Measurements from ENCODE around the gene PLPP3. TPM values are rescaled to one million over a fixed set of nuclear protein-coding genes. Genes with fewer than 3 reads are reported as not detected.

PLPP3 gene
- total RNA-seq, 4 donors from 2014 or later, result 16.5 to 116 (median 33.5) TPM

- WGBS, 2 donors, result 72 to 82% methylated on average over 9 to 13 of the region's 13 CpGs
- TF ChIP-seq POLR2A (IDR thresholded peaks at IDR 0.05) (no peak), CTCF (IDR thresholded peaks at IDR 0.05) (no peak)
- peaks cover 0 to 82% (median 4%) of the 10 kb centered on the region in 3 donors for H3K36me3 ChIP-seq
- H3K27ac ChIP-seq, result no peak overlapping the region
- intact Hi-C loops (cut with DNase I), result no loop called here
- DNase-seq, result no peak
- H3K4me1 ChIP-seq, result peaks cover 33 to 78% (median 34%) of the 10 kb centered on the region in 3 donors
- H3K27me3 ChIP-seq, result no peaks in the 10 kb centered on the region
- H3K9me3 ChIP-seq, result no peaks in the 10 kb centered on the region
- H3K4me3 ChIP-seq, result no peak overlapping the region
Observed at GRCh38 chr1:56509713-56510641, 69.4 kb downstream of the PLPP3 start.

DNA sequence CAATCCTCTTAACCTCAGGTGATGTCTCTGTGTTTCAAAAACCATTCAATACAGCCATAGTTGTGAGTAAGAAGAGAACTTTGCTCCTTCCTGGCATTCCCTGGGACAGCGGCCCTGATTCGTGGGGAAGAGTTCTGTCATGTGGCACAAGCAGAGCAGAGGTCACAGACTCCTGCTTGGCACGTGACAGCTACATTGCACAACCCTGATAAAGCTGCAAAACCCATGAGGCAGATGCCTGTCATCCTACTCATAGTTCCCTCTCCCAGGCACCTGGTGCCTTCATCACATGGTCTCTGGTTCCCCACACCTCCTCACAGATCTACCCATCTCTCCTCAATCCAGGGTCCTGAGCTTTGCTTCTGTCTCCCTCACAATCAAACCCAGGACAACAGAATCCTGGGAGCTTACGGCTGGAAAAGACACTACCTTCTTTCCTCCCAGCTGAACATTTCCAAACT is 70.8 kb downstream of the PLPP3 start:
- Histone ChIP-seq H3K4me3 (no peak overlapping the region), H3K9me3 (no peaks in the 10 kb centered on the region), H3K27me3 (no peaks in the 10 kb centered on the region), H3K36me3 (peaks cover 0 to 89% (median 4%) of the 10 kb centered on the region in 3 donors), H3K4me1 (peaks cover 33 to 74% (median 34%) of the 10 kb centered on the region in 3 donors), H3K27ac (peak overlapping the region in 1 of 4 donors; percentile 51)
- intact Hi-C loops (cut with DNase I), result no loop called here
- TF ChIP-seq POLR2A (IDR thresholded peaks at IDR 0.05) (no peak), CTCF (IDR thresholded peaks at IDR 0.05) (no peak)
- DNase-seq, result no peak
- WGBS, 2 donors, result 42 to 100% methylated on average over 1 to 4 of the region's 4 CpGs

- Histone ChIP-seq H3K27me3 (no peaks in the 10 kb centered on the region), H3K36me3 (peaks cover 0 to 89% (median 4%) of the 10 kb centered on the region in 3 donors), H3K27ac (peak overlapping the region in 3 of 4 donors; percentile 51 to 62 (median 58)), H3K4me3 (no peak overlapping the region), H3K4me1 (peaks cover 33 to 75% (median 34%) of the 10 kb centered on the region in 3 donors), H3K9me3 (no peaks in the 10 kb centered on the region)
- DNase-seq, result no peak
- WGBS, 2 donors, result 85 to 100% methylated on average over 1 to 3 of the region's 3 CpGs
- intact Hi-C loops (cut with DNase I), result no loop called here
- TF ChIP-seq CTCF (IDR thresholded peaks at IDR 0.05) (no peak), POLR2A (IDR thresholded peaks at IDR 0.05) (no peak)
Observed at GRCh38 chr1:56507925-56508522, 71.3 kb downstream of the PLPP3 start.

DNA sequence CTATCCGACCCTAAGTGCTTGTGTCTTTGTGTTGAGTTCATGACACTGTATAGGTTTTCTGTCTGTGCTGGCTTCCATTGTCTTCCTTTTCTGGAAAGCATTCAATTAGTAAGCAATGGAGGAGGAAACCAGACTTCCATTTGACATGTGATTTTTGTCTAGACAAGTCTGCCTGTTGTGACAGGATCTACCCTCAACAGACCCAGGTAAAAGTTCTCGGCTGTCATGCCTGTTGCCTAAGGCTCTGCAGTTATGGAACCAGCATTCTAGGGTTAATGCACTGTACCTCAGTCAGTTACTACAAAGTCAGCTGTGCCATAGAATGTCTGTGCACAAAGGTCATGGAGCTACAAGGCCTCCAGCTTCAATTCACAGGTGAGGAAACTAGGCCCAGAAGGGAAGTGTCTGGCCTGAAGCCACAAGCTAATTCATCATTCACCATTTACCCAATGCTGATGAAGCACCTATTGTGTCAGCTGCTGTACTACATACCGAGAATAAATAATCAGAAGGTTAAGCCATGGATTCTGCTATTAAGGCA is 72.3 kb downstream of the PLPP3 start:
- peak overlapping the region in 3 of 4 donors; percentile 58 to 63 (median 62) for H3K27ac ChIP-seq
- 32 to 43% methylated on average over 2 to 3 of the region's 3 CpGs for WGBS, 2 donors
- peaks cover 0 to 86% (median 4%) of the 10 kb centered on the region in 3 donors for H3K36me3 ChIP-seq
- H3K9me3 ChIP-seq, result no peaks in the 10 kb centered on the region
- H3K4me1 ChIP-seq, result peaks cover 33 to 73% (median 34%) of the 10 kb centered on the region in 3 donors
- no peak for DNase-seq
- H3K27me3 ChIP-seq, result no peaks in the 10 kb centered on the region
- intact Hi-C loops (cut with DNase I), result no loop called here
- H3K4me3 ChIP-seq, result no peak overlapping the region
- TF ChIP-seq CTCF (IDR thresholded peaks at IDR 0.05) (no peak), POLR2A (IDR thresholded peaks at IDR 0.05) (no peak)

Measured in esophagus squamous epithelium (tissue), 5 donors.